Body of pancreas (tissue), 4 donors: ENCODE measurements around the gene ADTRP.

Experiments
- POLR2A ChIP-seq, 3 donors: fragments of 450-650 bp; IDR thresholded peaks; one replicate each; pipeline ENCODE4 v1.6.1; 2016; ENCODE audit warnings: antibody characterized with exemption in 3 of 3, mild to moderate bottlenecking in 2 of 3
- TF ChIP-seq, protein P1 (sequence below), 7 experiments: fragments of 450-650 bp in 4 of 7; fragments of 200-600 bp in 3 of 7; sonication (generic) in 3 of 7; IDR thresholded peaks; one replicate each; pipeline ENCODE4 v1.5.1; 2016 to 2019; ENCODE audit warnings: antibody characterized with exemption in 7 of 7

DNA sequence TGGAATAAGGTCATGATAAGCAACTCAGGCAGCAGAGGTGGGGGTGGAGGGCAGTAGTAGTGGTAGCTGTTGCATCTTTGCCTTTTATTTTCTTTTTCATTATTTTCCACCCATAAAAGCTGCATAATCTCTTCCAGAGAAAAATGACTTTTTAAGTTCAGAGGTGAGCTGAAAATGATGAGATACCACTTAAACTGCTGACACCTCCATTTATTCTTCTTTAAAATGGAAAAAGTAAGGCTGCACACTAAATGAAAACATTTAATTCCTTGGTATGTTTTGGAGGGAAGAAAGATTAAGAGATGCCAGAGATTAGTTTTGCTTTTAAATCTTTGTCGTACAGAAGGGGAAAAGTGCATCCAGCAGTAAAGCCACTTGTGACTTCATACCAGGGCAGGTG, 97.2 kb downstream of the ADTRP start:
- TF ChIP-seq, protein P1, sequence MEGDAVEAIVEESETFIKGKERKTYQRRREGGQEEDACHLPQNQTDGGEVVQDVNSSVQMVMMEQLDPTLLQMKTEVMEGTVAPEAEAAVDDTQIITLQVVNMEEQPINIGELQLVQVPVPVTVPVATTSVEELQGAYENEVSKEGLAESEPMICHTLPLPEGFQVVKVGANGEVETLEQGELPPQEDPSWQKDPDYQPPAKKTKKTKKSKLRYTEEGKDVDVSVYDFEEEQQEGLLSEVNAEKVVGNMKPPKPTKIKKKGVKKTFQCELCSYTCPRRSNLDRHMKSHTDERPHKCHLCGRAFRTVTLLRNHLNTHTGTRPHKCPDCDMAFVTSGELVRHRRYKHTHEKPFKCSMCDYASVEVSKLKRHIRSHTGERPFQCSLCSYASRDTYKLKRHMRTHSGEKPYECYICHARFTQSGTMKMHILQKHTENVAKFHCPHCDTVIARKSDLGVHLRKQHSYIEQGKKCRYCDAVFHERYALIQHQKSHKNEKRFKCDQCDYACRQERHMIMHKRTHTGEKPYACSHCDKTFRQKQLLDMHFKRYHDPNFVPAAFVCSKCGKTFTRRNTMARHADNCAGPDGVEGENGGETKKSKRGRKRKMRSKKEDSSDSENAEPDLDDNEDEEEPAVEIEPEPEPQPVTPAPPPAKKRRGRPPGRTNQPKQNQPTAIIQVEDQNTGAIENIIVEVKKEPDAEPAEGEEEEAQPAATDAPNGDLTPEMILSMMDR (IDR thresholded peaks at IDR 0.05), result no peak
- no peak for TF ChIP-seq POLR2A (IDR thresholded peaks at IDR 0.05)
